Neural progenitor cell (in vitro differentiated cells): ENCODE results near the gene MEIOSIN. TPM values are rescaled to one million over a fixed set of nuclear protein-coding genes. Genes with fewer than 3 reads are reported as not detected.

Source experiments
- DNase-seq: peaks from one replicate; pipeline ENCODE4 v3.0.0-alpha.2; 2016; ENCODE audit warnings: low spot score
- H2AFZ ChIP-seq: fragments of 200-600 bp; sonication (generic); replicated peaks from 2 replicates; pipeline ENCODE4 v1.6.1; 2016; ENCODE audit warnings: antibody characterized with exemption
- H3F3A ChIP-seq: fragments of 200-600 bp; sonication (generic); 2 replicates; pipeline ENCODE4 v1.6.1; 2016; ENCODE audit warnings: antibody characterized with exemption, low read depth
- H3K27ac ChIP-seq: fragments of 200-600 bp; sonication (generic); 2 replicates; pipeline ENCODE4 v1.5.1; 2016; ENCODE audit warnings: mild to moderate bottlenecking
- H3K27me3 ChIP-seq: fragments of 200-600 bp; sonication (generic); 2 replicates; pipeline ENCODE4 v1.6.1; 2016; ENCODE audit warnings: mild to moderate bottlenecking, moderate library complexity
- H3K36me3 ChIP-seq: fragments of 200-600 bp; sonication (generic); 2 replicates; pipeline ENCODE4 v1.5.1; 2016
- H3K4me1 ChIP-seq: fragments of 200-600 bp; sonication (generic); 2 replicates; pipeline ENCODE4 v1.6.1; 2016; ENCODE audit warnings: mixed run types
- H3K4me2 ChIP-seq: fragments of 200-600 bp; sonication (generic); 2 replicates; pipeline ENCODE4 v1.6.1; 2016
- H3K4me3 ChIP-seq: fragments of 200-600 bp; sonication (generic); 2 replicates; pipeline ENCODE4 v1.5.1; 2016
- H3K79me2 ChIP-seq: fragments of 200-600 bp; sonication (generic); 2 replicates; pipeline ENCODE4 v1.6.1; 2016; ENCODE audit warnings: low read depth
- H3K9ac ChIP-seq: fragments of 200-600 bp; sonication (generic); 2 replicates; pipeline ENCODE4 v1.6.1; 2016
- H3K9me3 ChIP-seq: fragments of 200-600 bp; sonication (generic); 2 replicates; pipeline ENCODE4 v1.5.1; 2016; ENCODE audit warnings: low read depth
- H4K20me1 ChIP-seq: fragments of 200-600 bp; sonication (generic); 2 replicates; pipeline ENCODE4 v1.6.1; 2016; ENCODE audit warnings: low read depth
- H3K27ac Mint-ChIP-seq: 3 replicates; pipeline ENCODE4 v1.8.0; 2021; ENCODE audit warnings: mixed read lengths
- H3K27me3 Mint-ChIP-seq: 2 replicates; pipeline ENCODE4 v1.8.0; 2022; ENCODE audit warnings: low read depth, mild to moderate bottlenecking, inconsistent platforms, moderate library complexity, mixed read lengths; ENCODE audit not compliant: insufficient read depth
- H3K36me3 Mint-ChIP-seq: 3 replicates; pipeline ENCODE4 v1.8.0; 2021; ENCODE audit warnings: mixed read lengths
- H3K4me1 Mint-ChIP-seq: 3 replicates; pipeline ENCODE4 v1.8.0; 2021; ENCODE audit warnings: mixed read lengths
- H3K4me3 Mint-ChIP-seq: 3 replicates; pipeline ENCODE4 v1.8.0; 2021; ENCODE audit warnings: mild to moderate bottlenecking, moderate library complexity, mixed read lengths
- H3K9me3 Mint-ChIP-seq: 3 replicates; pipeline ENCODE4 v1.8.0; 2020; ENCODE audit warnings: mixed read lengths
- EZH2 ChIP-seq: fragments of 200-600 bp; sonication (generic); IDR thresholded peaks from 2 replicates; pipeline ENCODE4 v1.6.1; 2017; ENCODE audit warnings: antibody characterized with exemption, mild to moderate bottlenecking, moderate library complexity
- EZH2phosphoT487 ChIP-seq: fragments of 200-600 bp; sonication (generic); IDR thresholded peaks from 2 replicates; pipeline ENCODE4 v1.6.1; 2017; ENCODE audit warnings: antibody characterized with exemption
- total RNA-seq: library from RNA; depleted of rRNA; stranded (reverse); fragments of >200 nt; gene quantifications from 2 replicates; pipeline ENCODE4 v1.2.3, GENCODE V29; 2015; ENCODE audit warnings: low replicate concordance
- TF ChIP-seq, protein P1 (sequence below): fragments of 200-600 bp; sonication (generic); IDR thresholded peaks from 2 replicates; pipeline ENCODE4 v1.5.1; 2017; ENCODE audit warnings: antibody characterized with exemption, mild to moderate bottlenecking

Gene MEIOSIN
- total RNA-seq, 1 donor from 2014 or later: not detected

DNA sequence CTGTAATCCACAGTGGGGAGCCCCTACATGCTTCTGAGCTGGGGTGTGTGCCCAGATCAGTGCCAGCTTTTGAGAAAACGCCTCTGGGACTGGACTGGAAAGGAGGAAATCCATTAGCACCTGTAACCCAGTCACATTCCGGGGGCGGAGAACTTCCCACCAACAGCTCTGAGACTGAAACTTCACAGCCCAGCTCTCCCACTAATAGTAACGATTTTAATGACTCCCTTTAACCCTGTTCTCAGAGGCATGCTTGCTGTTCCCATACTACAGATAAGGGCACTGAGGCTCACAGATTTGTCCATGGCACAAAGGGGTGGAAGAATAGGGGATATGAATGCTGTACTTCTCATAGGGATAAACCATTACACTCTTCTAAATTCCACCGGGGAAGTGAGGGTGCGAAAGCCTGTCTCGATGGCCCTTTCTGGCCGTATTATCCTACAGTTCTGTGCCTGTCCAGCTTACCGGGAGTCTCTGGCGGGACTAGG, 3.4 kb upstream of the MEIOSIN start:
- Histone ChIP-seq H3K4me3 (peak overlapping the region; percentile 88), H3K27me3 (no peaks in the 10 kb centered on the region), H3K9ac (peak overlapping the region; percentile 66), H3K9me3 (no peaks in the 10 kb centered on the region), H3K4me2 (peak overlapping the region; percentile 98), H3K4me1 (peaks cover 7% of the 10 kb centered on the region), H2AFZ (peak overlapping the region; percentile 2), H3K79me2 (peaks cover 55% of the 10 kb centered on the region), H3K27ac (no peak overlapping the region), H3K36me3 (no peaks in the 10 kb centered on the region), H4K20me1 (peaks cover 37% of the 10 kb centered on the region), H3F3A (peaks cover 9% of the 10 kb centered on the region)
- Mint-ChIP-seq H3K4me3 (peak overlapping the region; percentile 99), H3K27ac (peak overlapping the region; percentile 94), H3K27me3 (peaks cover 9% of the 10 kb centered on the region), H3K4me1 (peaks cover 17% of the 10 kb centered on the region), H3K36me3 (no peaks in the 10 kb centered on the region), H3K9me3 (no peaks in the 10 kb centered on the region)
- TF ChIP-seq EZH2phosphoT487 (no peak), EZH2 (no peak)
- TF ChIP-seq, protein P1, sequence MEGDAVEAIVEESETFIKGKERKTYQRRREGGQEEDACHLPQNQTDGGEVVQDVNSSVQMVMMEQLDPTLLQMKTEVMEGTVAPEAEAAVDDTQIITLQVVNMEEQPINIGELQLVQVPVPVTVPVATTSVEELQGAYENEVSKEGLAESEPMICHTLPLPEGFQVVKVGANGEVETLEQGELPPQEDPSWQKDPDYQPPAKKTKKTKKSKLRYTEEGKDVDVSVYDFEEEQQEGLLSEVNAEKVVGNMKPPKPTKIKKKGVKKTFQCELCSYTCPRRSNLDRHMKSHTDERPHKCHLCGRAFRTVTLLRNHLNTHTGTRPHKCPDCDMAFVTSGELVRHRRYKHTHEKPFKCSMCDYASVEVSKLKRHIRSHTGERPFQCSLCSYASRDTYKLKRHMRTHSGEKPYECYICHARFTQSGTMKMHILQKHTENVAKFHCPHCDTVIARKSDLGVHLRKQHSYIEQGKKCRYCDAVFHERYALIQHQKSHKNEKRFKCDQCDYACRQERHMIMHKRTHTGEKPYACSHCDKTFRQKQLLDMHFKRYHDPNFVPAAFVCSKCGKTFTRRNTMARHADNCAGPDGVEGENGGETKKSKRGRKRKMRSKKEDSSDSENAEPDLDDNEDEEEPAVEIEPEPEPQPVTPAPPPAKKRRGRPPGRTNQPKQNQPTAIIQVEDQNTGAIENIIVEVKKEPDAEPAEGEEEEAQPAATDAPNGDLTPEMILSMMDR: no peak
- DNase-seq: no peak

DNA sequence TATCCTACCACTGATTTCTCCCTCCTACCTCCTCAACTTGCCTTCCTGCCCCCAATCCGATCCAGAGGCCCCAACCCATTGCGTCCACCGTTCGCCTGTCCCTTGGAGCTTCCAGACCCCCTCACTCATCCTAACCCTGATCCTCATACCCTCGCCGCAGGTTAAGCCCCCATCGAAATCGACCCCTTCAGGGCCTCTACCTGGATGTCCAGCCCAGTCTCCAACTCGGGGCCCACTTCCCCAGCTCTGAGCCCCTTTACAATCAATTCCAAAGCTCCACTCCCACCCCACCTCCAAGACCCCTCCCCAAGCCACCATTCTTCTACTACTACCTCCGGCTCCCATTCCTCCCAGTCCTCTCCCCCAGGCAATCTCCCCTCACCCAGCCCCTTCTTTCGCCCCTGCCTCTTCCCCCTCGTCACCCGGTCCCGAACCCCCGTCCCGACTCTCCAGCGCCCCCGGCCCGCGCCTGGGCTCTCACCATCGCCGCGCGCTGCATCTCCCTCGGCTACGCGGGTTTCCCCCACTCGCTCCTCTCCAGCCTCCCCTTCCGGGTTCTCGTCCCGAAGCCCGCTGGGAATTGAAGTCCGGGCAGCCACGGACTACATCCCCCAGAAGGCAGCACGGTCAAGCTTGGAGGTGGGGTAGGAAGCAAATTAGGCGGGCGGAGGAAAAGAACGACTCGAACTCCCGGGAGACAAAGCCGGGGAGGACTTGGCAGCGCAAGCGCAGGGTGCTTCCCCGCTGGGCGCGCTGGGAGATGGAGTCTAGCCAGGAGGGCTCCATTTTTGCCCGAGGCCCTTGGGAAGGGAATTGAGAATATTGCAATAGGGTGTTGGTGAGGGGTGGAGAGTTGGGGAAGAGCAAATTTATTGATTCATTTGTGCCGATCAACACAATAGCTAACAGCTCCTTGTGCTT, 2.6 kb upstream of the MEIOSIN start, which contains the start of gene FBXO46:
TSS of gene FBXO46 (minus strand) at position 529 of the 921 bp plus-strand sequence. CDS start 17,401 bp downstream, outside the sequence.
- Histone ChIP-seq H3K27ac (no peak within 1 kb of the TSS), H3K9me3 (no peaks in the 10 kb centered on the region), H4K20me1 (peaks cover 32% of the 10 kb centered on the region), H3K4me1 (peaks cover 7% of the 10 kb centered on the region), H3K79me2 (peaks cover 48% of the 10 kb centered on the region), H3K4me2 (peak within 1 kb of the TSS; percentile 98), H3K4me3 (peak within 1 kb of the TSS; percentile 88), H3K9ac (peak within 1 kb of the TSS; percentile 66), H3K27me3 (no peaks in the 10 kb centered on the region), H3K36me3 (no peaks in the 10 kb centered on the region), H3F3A (peaks cover 9% of the 10 kb centered on the region), H2AFZ (peak within 1 kb of the TSS; percentile 2)
- TF ChIP-seq, protein P1: peak; percentile 43
- no peak for TF ChIP-seq EZH2
- peak within 1 kb of the TSS; percentile 99 for H3K4me3 Mint-ChIP-seq
- H3K27me3 Mint-ChIP-seq: peaks cover 9% of the 10 kb centered on the region
- DNase-seq: peak; percentile 98
- H3K36me3 Mint-ChIP-seq: no peaks in the 10 kb centered on the region
- H3K4me1 Mint-ChIP-seq: peaks cover 17% of the 10 kb centered on the region
- H3K9me3 Mint-ChIP-seq: no peaks in the 10 kb centered on the region
- peak within 1 kb of the TSS; percentile 98 for H3K27ac Mint-ChIP-seq

DNA sequence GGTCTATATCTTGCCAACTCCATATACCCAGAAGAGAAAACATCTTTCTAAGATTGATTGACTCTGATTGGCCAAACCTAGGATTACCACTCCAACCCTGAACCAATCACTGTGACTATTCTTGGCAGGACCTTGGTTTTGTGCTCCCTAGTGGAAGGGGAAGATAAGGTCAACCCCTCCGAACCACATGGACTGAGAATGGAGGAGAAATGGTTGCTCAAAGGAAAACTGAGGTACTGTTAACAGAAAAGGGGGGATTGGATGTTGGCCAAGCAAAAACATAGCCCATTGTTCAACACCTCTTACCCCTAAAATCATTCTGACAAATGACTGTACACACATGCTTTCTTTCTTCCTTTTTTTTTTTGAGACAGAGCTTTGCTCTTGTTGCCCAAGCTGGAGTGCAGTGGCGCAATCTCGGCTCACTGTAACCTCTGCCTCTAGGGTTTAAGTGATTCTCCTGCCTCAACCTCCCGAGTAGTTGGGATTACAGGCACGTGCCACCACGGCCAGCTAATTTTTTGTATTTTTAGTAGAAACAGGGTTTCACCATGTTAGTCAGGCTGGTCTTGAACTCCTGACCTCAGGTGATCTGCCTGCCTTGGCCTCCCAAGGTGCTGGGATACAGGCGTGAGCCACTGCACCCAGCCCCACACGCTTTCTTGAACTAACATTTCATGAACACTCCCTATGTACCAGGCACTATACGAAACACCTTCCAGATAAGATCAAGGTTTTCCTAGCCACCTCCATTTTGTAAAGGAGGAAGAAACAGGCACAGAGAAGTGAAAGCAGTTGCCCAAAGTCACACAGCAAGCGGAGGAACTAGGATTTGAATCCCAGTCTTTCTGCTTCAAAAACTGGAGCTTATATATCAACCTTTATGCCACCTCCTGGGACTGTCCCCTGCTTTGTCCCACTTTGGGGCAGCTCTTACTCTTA, 6.5 kb downstream of the MEIOSIN start:
- Histone ChIP-seq H2AFZ (no peak overlapping the region), H3F3A (no peaks in the 10 kb centered on the region), H3K27me3 (no peaks in the 10 kb centered on the region), H3K9me3 (no peaks in the 10 kb centered on the region), H3K9ac (no peak overlapping the region), H3K4me1 (no peaks in the 10 kb centered on the region), H3K79me2 (no peaks in the 10 kb centered on the region), H3K27ac (no peak overlapping the region), H4K20me1 (no peaks in the 10 kb centered on the region), H3K4me3 (no peak overlapping the region), H3K36me3 (no peaks in the 10 kb centered on the region), H3K4me2 (no peak overlapping the region)
- no peak for DNase-seq
- H3K36me3 Mint-ChIP-seq: no peaks in the 10 kb centered on the region
- no peaks in the 10 kb centered on the region for H3K27me3 Mint-ChIP-seq
- H3K4me1 Mint-ChIP-seq: peaks cover 4% of the 10 kb centered on the region
- TF ChIP-seq, protein P1: no peak
- TF ChIP-seq EZH2: no peak
- TF ChIP-seq EZH2phosphoT487: no peak
- no peaks in the 10 kb centered on the region for H3K9me3 Mint-ChIP-seq
- no peak overlapping the region for H3K27ac Mint-ChIP-seq
- no peak overlapping the region for H3K4me3 Mint-ChIP-seq
